ENCODE measurements around the gene APOH.

APOH gene

DNA sequence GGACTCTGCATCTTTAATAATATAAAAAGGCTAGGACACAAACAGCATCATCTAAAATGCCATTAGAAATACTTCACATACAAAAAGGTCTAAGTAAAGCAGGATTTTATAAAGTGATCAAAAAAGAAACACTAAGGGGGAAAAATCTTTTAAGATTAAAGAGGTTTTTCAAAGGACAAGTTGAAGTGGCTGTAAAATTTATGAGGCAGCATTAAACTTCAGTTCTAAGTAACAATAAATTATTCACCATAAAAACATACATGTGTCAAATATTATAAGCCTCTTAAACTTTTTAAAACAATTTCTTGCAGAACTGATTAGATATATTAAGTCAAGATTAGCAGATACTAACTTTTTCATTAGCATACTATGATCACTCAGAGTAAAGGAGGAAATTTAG is 58.0 kb downstream of the APOH start:
- peaks cover 7% of the 10 kb centered on the region for H3K36me3 ChIP-seq (ENCODE audit: control insufficient read depth, insufficient read depth, low read length)
- H3K27me3 ChIP-seq (ENCODE audit: control insufficient read depth, insufficient read depth, low read length): no peaks in the 10 kb centered on the region
- no peaks in the 10 kb centered on the region for H3K9me3 ChIP-seq (ENCODE audit: control insufficient read depth, insufficient read depth, low read depth, low read length)
- H3K4me3 ChIP-seq (ENCODE audit: low read depth, low read length): no peak overlapping the region
- no peak overlapping the region for H3K27ac ChIP-seq (ENCODE audit: low read depth, low read length)
- H3K4me1 ChIP-seq (ENCODE audit: control insufficient read depth, insufficient read depth, low read length): no peaks in the 10 kb centered on the region
- no peak overlapping the region for H3K9ac ChIP-seq (ENCODE audit: low read length)

DNA sequence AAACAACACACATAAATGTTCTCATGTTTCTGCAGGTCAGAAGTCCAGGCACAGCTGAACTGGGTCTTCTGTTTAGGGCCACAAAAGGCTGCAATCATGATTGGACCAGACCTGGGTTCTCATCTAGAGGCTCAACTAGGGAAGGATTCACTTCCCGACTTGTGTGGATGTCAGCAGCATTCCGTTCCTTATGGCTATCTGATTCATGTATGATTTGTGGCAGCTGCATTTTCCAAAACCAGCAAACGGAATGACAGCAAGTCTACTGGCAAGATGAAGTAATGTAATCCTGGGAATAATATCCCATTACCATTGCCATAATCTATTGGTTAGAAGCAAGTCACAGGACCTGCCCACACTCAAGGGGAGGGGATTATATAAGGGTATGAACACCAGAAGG is 59.4 kb downstream of the APOH start:
- Histone ChIP-seq H3K9me3 (ENCODE audit: control insufficient read depth, insufficient read depth, low read depth, low read length) (no peaks in the 10 kb centered on the region), H3K27me3 (ENCODE audit: control insufficient read depth, insufficient read depth, low read length) (no peaks in the 10 kb centered on the region), H3K4me1 (ENCODE audit: control insufficient read depth, insufficient read depth, low read length) (no peaks in the 10 kb centered on the region), H3K9ac (ENCODE audit: low read length) (no peak overlapping the region), H3K4me3 (ENCODE audit: low read depth, low read length) (no peak overlapping the region), H3K36me3 (ENCODE audit: control insufficient read depth, insufficient read depth, low read length) (peaks cover 5% of the 10 kb centered on the region), H3K27ac (ENCODE audit: low read depth, low read length) (no peak overlapping the region)

DNA sequence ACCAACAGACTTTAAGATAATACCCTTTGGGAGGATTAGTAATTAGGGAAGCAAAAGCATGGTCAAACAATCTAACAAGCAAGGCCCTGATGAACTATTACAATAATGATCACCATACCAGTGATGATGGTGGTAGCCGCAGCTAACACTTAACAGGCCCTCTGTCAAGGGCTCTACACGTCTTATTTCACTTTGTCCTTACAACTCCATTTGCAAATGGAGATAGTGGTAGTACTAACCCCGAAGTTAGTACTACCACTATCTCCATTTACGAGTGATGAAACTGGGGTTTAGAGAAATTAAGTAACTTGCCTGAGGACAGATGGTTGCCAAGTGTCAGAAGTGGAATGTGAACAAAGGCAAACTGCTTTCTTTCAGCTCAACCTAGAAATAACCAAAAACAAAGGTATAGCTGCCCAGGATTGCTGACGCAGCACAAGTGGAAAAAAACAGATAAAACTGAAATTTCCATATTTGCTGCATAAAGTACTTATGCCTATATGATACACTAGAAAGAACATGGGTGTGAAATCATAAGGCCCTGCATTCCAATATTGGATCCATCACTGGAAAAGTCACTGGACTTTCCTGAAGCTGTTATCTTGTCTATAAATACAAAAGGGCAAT is 61.9 kb downstream of the APOH start:
- Histone ChIP-seq H3K27ac (ENCODE audit: low read depth, low read length) (no peak overlapping the region), H3K27me3 (ENCODE audit: control insufficient read depth, insufficient read depth, low read length) (no peaks in the 10 kb centered on the region), H3K9me3 (ENCODE audit: control insufficient read depth, insufficient read depth, low read depth, low read length) (no peaks in the 10 kb centered on the region), H3K9ac (ENCODE audit: low read length) (no peak overlapping the region), H3K36me3 (ENCODE audit: control insufficient read depth, insufficient read depth, low read length) (0 out of 2 replicates have a peak, but pooled peaks cover 4% of the 10 kb centered on the region), H3K4me1 (ENCODE audit: control insufficient read depth, insufficient read depth, low read length) (no peaks in the 10 kb centered on the region), H3K4me3 (ENCODE audit: low read depth, low read length) (no peak overlapping the region)

DNA sequence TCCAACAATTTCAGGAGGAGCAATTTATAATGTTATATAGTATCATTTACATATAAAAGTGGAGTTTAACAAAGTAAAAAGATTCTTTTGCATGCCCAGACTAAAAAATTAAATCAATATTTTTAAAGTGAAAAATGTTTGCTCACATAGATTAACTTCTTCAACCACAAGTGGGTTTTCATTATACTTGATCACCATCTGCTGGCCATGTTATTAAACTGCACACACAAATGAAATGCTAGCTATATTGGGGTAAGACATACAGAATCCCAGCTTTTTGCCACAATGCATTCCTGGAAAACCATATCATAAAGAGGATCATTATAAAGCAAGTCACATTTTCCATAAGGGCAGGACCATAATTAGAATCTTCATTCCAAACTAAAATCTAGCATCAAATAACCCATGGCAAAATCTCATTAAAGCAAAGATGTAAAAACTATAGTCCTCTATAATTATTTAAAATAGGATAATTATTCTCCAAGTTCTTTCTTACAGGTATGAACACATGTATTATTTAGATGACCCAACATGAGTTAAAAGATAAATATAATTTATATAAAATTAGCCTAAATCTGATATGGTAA is 63.6 kb downstream of the APOH start:
- Histone ChIP-seq H3K27ac (ENCODE audit: low read depth, low read length) (no peak overlapping the region), H3K4me1 (ENCODE audit: control insufficient read depth, insufficient read depth, low read length) (no peaks in the 10 kb centered on the region), H3K27me3 (ENCODE audit: control insufficient read depth, insufficient read depth, low read length) (no peaks in the 10 kb centered on the region), H3K9ac (ENCODE audit: low read length) (no peak overlapping the region), H3K4me3 (ENCODE audit: low read depth, low read length) (no peak overlapping the region), H3K36me3 (ENCODE audit: control insufficient read depth, insufficient read depth, low read length) (0 out of 2 replicates have a peak, but pooled peaks cover 4% of the 10 kb centered on the region), H3K9me3 (ENCODE audit: control insufficient read depth, insufficient read depth, low read depth, low read length) (no peaks in the 10 kb centered on the region)
